Suprapubic skin (tissue), 4 donors: ENCODE results near the gene RNF220.

Source experiments
- EP300 ChIP-seq: sonication (generic); formaldehyde crosslinking; IDR thresholded peaks from one replicate; pipeline ENCODE4 v1.6.1; 2017; ENCODE audit warnings: antibody characterized with exemption
- POLR2A ChIP-seq, 2 donors: fragments of 450-650 bp; IDR thresholded peaks; one replicate each; pipeline ENCODE4 v1.6.1; 2017; ENCODE audit warnings: antibody characterized with exemption in 2 of 2, mild to moderate bottlenecking in 2 of 2, moderate library complexity in 2 of 2
- POLR2AphosphoS5 ChIP-seq, 3 donors: sonication (generic); formaldehyde crosslinking; IDR thresholded peaks; one replicate each; pipeline ENCODE4 v1.6.1; 2017; ENCODE audit warnings: antibody characterized with exemption in 3 of 3
- TF ChIP-seq, protein P1 (sequence below), 2 donors: fragments of 200-600 bp in 1 of 2; fragments of 450-650 bp in 1 of 2; sonication (generic) in 1 of 2; IDR thresholded peaks; one replicate each; pipeline ENCODE4 v1.5.1; 2016 to 2019; ENCODE audit warnings: antibody characterized with exemption in 2 of 2, mild to moderate bottlenecking in 1 of 2, moderate library complexity in 1 of 2

DNA sequence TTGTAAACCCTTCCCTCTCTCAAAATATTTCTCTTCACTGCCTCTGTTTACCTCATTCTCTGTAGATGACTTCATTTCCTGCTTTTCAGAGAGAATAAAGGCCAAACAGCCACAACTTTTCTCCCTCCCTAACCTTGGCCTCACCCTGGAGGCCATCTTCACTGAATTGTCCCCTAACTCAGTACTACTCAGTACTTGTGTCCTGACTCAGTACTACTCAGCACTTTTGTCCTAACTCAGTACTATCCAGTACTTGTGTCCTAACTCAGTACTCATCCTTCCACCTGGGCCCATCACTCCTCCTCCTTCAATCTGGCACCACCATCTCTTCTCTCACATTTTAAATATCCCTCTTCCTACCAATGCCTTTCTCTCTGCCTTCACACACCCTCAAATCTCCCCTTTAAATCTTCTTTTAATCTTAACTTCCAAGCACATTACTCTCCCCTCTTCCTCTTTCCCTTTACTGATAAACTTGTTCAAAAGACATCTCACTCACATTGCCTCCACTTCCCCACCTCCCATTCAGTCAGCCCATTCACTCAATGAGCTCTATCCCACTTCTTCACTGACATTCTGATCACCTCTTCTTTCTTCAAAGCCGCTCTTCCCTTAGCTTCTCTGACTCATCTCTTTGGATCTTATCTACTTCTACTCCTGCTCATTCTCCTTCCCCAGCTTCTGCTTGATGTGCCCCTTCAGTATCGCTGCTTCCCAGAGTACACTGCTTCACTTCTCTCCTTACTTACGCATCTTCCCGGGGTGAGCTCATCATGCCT lies 121.4 kb downstream of the RNF220 start:
- TF ChIP-seq, protein P1, sequence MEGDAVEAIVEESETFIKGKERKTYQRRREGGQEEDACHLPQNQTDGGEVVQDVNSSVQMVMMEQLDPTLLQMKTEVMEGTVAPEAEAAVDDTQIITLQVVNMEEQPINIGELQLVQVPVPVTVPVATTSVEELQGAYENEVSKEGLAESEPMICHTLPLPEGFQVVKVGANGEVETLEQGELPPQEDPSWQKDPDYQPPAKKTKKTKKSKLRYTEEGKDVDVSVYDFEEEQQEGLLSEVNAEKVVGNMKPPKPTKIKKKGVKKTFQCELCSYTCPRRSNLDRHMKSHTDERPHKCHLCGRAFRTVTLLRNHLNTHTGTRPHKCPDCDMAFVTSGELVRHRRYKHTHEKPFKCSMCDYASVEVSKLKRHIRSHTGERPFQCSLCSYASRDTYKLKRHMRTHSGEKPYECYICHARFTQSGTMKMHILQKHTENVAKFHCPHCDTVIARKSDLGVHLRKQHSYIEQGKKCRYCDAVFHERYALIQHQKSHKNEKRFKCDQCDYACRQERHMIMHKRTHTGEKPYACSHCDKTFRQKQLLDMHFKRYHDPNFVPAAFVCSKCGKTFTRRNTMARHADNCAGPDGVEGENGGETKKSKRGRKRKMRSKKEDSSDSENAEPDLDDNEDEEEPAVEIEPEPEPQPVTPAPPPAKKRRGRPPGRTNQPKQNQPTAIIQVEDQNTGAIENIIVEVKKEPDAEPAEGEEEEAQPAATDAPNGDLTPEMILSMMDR (IDR thresholded peaks at IDR 0.05) = no peak
- TF ChIP-seq POLR2A (IDR thresholded peaks at IDR 0.05) (no peak), EP300 (no peak), POLR2AphosphoS5 (IDR thresholded peaks at IDR 0.05) (no peak)
